ENCODE measurements around the gene PKNOX2. TPM values are rescaled to one million over a fixed set of nuclear protein-coding genes. Genes with fewer than 3 reads are reported as not detected.

Gene PKNOX2
- total and polyA plus RNA-seq, 2 of the 4 experiments (the other 2 are of a cell fraction), result 0.72 to 2.3 TPM

DNA sequence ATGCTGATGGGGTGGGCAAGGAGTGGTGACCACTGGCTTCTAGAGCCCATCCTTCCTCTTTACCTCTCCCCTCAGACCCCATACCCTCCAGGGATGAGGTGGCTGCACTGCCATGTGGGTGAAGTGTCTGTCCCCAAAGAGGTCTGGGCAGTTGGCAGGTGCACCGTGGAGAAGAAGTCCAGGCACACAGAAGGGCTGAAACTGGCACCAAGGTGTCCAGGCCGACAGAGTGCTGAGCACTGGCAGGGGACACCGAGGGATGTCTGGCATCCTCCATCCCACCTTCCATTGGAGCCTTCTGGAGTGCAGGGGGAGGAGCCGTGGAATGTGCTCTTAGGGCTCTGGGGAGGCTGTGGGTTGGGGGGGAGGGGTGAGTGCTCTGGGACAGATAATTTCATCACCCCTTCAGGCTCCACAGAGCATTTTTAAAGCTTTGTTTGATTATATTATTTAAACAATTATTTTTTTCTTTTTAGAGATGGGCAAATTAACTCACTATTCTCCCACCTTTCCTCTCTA lies 37.9 kb downstream of the PKNOX2 start:
- H3K4ac ChIP-seq (ENCODE audit: low read depth, low read length), result no peak overlapping the region
- H3K9ac ChIP-seq (ENCODE audit: low read depth, low read length), result no peak overlapping the region
- no peak overlapping the region for H3K4me2 ChIP-seq (ENCODE audit: low read depth, low read length)
- 100% methylated on average over 1 of the region's 4 CpGs; no CpG with 5 or more reads in 1 of the 2 experiments for WGBS, 2 experiments (ENCODE audit: extremely low coverage in 2 of 2, insufficient read length in 1 of 2)
- H2BK5ac ChIP-seq (ENCODE audit: low read depth, low read length, poor library complexity, severe bottlenecking), result no peak overlapping the region
- no peak overlapping the region for H2BK15ac ChIP-seq (ENCODE audit: low read depth, low read length)
- no peak overlapping the region for H3K27ac ChIP-seq (ENCODE audit: insufficient read depth, low read length)
- H2BK20ac ChIP-seq (ENCODE audit: low read depth, low read length), result no peak overlapping the region
- H3K14ac ChIP-seq (replicated peaks; ENCODE audit: low read depth, low read length), result no peak overlapping the region
- H4K91ac ChIP-seq (ENCODE audit: insufficient read depth, low read depth, low read length), result no peak overlapping the region
- H3K27me3 ChIP-seq (ENCODE audit: control insufficient read depth, insufficient read depth, low read length), result peaks cover 4% of the 10 kb centered on the region; the same call in 1 of the 2 replicates
- DNase-seq (no peak), ATAC-seq (ENCODE audit: low read depth) (no peak)
- TF ChIP-seq, protein P1, sequence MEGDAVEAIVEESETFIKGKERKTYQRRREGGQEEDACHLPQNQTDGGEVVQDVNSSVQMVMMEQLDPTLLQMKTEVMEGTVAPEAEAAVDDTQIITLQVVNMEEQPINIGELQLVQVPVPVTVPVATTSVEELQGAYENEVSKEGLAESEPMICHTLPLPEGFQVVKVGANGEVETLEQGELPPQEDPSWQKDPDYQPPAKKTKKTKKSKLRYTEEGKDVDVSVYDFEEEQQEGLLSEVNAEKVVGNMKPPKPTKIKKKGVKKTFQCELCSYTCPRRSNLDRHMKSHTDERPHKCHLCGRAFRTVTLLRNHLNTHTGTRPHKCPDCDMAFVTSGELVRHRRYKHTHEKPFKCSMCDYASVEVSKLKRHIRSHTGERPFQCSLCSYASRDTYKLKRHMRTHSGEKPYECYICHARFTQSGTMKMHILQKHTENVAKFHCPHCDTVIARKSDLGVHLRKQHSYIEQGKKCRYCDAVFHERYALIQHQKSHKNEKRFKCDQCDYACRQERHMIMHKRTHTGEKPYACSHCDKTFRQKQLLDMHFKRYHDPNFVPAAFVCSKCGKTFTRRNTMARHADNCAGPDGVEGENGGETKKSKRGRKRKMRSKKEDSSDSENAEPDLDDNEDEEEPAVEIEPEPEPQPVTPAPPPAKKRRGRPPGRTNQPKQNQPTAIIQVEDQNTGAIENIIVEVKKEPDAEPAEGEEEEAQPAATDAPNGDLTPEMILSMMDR (conservative IDR thresholded peaks at IDR 0.05; ENCODE audit: low read depth, low read length), result no peak
- TF ChIP-seq CEBPB (IDR thresholded peaks at IDR 0.05; ENCODE audit: low read depth, low read length), result no peak
- TF ChIP-seq BHLHE40 (IDR thresholded peaks at IDR 0.05; ENCODE audit: low read depth, low read length), result no peak
- TF ChIP-seq SMC3 (IDR thresholded peaks at IDR 0.05; ENCODE audit: low read depth, low read length), result no peak
- no peak for TF ChIP-seq FOS (IDR thresholded peaks at IDR 0.05; ENCODE audit: low read depth, low read length)
- no peak for TF ChIP-seq RFX5 (IDR thresholded peaks at IDR 0.05; ENCODE audit: low read depth, low read length)
- TF ChIP-seq RAD21 (IDR thresholded peaks at IDR 0.05; ENCODE audit: low read length), result no peak
- TF ChIP-seq, protein P2, sequence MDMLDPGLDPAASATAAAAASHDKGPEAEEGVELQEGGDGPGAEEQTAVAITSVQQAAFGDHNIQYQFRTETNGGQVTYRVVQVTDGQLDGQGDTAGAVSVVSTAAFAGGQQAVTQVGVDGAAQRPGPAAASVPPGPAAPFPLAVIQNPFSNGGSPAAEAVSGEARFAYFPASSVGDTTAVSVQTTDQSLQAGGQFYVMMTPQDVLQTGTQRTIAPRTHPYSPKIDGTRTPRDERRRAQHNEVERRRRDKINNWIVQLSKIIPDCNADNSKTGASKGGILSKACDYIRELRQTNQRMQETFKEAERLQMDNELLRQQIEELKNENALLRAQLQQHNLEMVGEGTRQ (IDR thresholded peaks at IDR 0.05; ENCODE audit: low read depth, low read length), result no peak
- no peak for TF ChIP-seq POLR2A (IDR thresholded peaks at IDR 0.05; ENCODE audit: low read depth, low read length)
- no peak for TF ChIP-seq MXI1 (IDR thresholded peaks at IDR 0.05; ENCODE audit: borderline replicate concordance, low read depth, low read length)
- no peak for TF ChIP-seq MAZ (IDR thresholded peaks at IDR 0.05; ENCODE audit: borderline replicate concordance, low read depth, low read length)
- POLR2A ChIA-PET (ENCODE audit: unreplicated experiment), result no interaction called here
- intact Hi-C loops (cut with micrococcal nuclease), result no loop called here
- in situ Hi-C loops (cut with MboI; ENCODE audit: low sequenced_read_pairs), result no loop called here
- H4K5ac ChIP-seq (ENCODE audit: low read depth, low read length), result no peak overlapping the region
- H3K9me1 ChIP-seq (ENCODE audit: insufficient read depth, low read length), result 0 out of 2 replicates have a peak, but pooled peaks cover 8% of the 10 kb centered on the region
- H3K56ac ChIP-seq (ENCODE audit: extremely low read depth, insufficient read depth, low read length), result no peak overlapping the region
- no peak overlapping the region for H3K23ac ChIP-seq (ENCODE audit: low read depth, low read length)
- no peak overlapping the region for H4K8ac ChIP-seq (ENCODE audit: low read depth in 2 of 2, low read length in 2 of 2)
- no peaks in the 10 kb centered on the region for H4K20me1 ChIP-seq (ENCODE audit: insufficient read depth, low read length)
- no peaks in the 10 kb centered on the region for H3K79me1 ChIP-seq (ENCODE audit: low read depth in 1 of 2, low read length in 2 of 2)
- H3K4me3 ChIP-seq (ENCODE audit: insufficient read depth, low read depth, low read length), result no peak overlapping the region
- H3K4me1 ChIP-seq (ENCODE audit: control insufficient read depth, insufficient read depth, low read length), result peaks cover 2% of the 10 kb centered on the region; the same call in 1 of the 2 replicates
- H2AK5ac ChIP-seq (ENCODE audit: low read depth, low read length), result no peak overlapping the region
- H3K36me3 ChIP-seq (ENCODE audit: control insufficient read depth, insufficient read depth, low read length), result no peaks in the 10 kb centered on the region
- H3K9me3 ChIP-seq (ENCODE audit: control insufficient read depth, insufficient read depth, low read length), result no peaks in the 10 kb centered on the region
- no peak overlapping the region for H2AK9ac ChIP-seq (replicated peaks; ENCODE audit: low read depth, low read length, poor library complexity)
- no peak overlapping the region for H2AFZ ChIP-seq (replicated peaks; ENCODE audit: low read length, poor library complexity)
- BruUV-seq (replicated peaks), result no TSS peak
- no peak overlapping the region for H2BK120ac ChIP-seq (ENCODE audit: low read depth, low read length)
- H3K18ac ChIP-seq (ENCODE audit: low read depth, low read length), result no peak overlapping the region
- dilution Hi-C loops (cut with HindIII; ENCODE audit: low sequenced_read_pairs, unreplicated experiment), result no loop called here
- CTCF ChIA-PET, result no interaction called here

All from IMR-90 (cell line).